OCI-LY7 (cell line): Measurements from ENCODE around the gene LDHD.

Experiments used
- CTCF ChIP-seq: fragments of 200-600 bp; sonication (generic); conservative IDR thresholded peaks from 2 replicates; pipeline ENCODE4 v1.5.1; 2014; ENCODE audit warnings: mild to moderate bottlenecking, antibody characterized with exemption, low read length, moderate library complexity, mixed read lengths
- EZH2phosphoT487 ChIP-seq: fragments of 200-600 bp; sonication (generic); IDR thresholded peaks from 2 replicates; pipeline ENCODE4 v1.6.1; 2018; ENCODE audit warnings: low read depth, borderline replicate concordance, mild to moderate bottlenecking, mixed run types, antibody characterized with exemption, low read length, moderate library complexity, mixed read lengths

- TF ChIP-seq CTCF (no peak), EZH2phosphoT487 (no peak)
Observed at GRCh38 chr16:75114179-75114945, 2.2 kb downstream of the LDHD start.
